OCI-M2 (cell line): Measurements from ENCODE around the gene TCF12.

Experiments used
- DNase-seq: peaks from one replicate; lab custom pipeline; 2025; ENCODE audit not compliant: unreplicated experiment; lab: John Stamatoyannopoulos, UW

The TCF12 gene

GRCh38 chr15:57044072-57044702 lies 125.7 kb downstream of the TCF12 start:
- DNase-seq: no peak

GRCh38 chr15:57044970-57045369 lies 126.5 kb downstream of the TCF12 start:
- DNase-seq: no peak

DNA sequence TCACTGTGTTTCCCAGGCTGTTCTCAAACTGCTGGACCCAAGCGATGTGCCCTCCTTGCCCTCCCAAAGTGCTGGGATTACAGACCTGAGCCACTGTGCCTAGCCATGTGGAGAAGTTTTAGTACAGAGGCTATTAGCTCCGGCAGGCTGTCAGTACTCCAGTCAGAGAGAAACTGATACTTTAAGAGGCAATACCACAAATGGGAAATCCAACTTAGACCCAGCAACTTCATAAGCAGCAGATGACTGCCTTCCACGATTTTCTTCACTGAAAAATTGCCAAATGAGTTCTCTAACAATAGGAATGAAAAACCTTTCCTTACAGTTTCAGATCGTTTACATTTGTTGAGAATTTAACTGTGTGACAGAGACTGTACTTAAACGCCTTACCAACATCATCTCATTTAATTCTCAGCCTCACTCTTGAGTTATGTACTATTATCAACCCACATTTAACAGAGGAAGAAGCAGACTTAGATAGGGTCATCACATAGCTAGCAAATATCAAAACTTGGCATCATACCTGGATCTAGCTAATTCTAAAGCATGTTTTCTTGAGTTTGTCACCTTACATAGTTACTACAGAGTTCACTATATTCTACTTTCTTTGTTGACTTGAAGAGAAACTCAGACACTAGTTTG lies 127.4 kb downstream of the TCF12 start:
- no peak for DNase-seq

DNA sequence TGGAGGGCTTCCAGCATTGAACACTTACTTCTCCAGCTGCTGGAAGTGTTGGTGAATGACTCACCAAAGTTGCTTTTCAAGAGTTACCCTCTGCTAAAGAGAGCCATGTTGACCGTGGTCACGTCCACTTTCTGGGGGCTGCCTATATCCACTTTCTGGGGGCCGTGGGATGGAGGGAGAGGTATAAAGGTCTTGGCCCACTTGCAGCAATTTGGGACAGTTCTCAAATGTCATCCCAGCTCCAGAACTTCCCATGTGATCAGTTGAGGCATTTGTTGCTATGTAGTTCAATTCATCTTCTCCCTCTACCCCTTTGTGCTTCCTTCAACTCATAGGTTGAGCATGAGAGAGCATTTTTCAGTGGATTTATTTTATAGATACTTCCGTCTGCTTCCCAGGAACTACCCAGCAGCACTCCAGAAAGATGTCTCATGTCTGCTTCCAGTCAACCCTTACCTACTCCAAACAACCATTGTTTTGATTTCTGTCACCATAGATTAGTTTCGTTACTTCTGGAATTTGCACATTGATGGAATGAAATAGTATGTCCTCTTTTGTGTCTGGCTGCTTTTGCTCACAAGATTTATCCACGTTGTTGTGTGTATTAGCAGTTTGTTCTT lies 130.6 kb downstream of the TCF12 start:
- DNase-seq: no peak

GRCh38 chr15:57053470-57053869 lies 135.0 kb downstream of the TCF12 start:
- DNase-seq: no peak

GRCh38 chr15:57054204-57054750 lies 135.8 kb downstream of the TCF12 start:
- DNase-seq: no peak

DNA sequence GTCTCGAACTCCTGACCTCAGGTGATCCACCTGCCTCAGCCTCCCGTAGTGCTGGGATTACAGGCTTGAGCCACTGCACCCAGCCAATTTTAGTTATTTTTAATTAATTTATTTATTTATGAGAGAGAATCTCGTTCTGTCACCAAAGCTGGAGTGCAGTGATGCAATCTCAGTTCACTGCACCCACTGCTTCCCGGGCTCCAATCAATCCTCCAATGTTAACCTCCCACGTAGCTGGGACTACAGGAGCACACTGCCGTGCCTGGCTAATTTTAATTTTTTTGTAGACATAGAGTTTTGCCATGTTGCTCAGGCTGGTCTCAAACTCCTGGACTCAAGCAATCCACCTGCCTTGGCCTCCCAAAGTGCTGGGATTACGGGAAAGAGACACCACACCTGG lies 137.9 kb downstream of the TCF12 start:
- no peak for DNase-seq

- no peak for DNase-seq
Observed at GRCh38 chr15:57057134-57057930, 138.9 kb downstream of the TCF12 start.

- no peak for DNase-seq
Observed at GRCh38 chr15:57059026-57059660, 140.7 kb downstream of the TCF12 start.

GRCh38 chr15:57060799-57061198 lies 142.4 kb downstream of the TCF12 start:
- DNase-seq: no peak

GRCh38 chr15:57061281-57061680 lies 142.8 kb downstream of the TCF12 start:
- no peak for DNase-seq

- no peak for DNase-seq
Observed at GRCh38 chr15:57061696-57062095, 143.3 kb downstream of the TCF12 start.

- DNase-seq: no peak
Observed at GRCh38 chr15:57064033-57064432, 145.6 kb downstream of the TCF12 start.

DNA sequence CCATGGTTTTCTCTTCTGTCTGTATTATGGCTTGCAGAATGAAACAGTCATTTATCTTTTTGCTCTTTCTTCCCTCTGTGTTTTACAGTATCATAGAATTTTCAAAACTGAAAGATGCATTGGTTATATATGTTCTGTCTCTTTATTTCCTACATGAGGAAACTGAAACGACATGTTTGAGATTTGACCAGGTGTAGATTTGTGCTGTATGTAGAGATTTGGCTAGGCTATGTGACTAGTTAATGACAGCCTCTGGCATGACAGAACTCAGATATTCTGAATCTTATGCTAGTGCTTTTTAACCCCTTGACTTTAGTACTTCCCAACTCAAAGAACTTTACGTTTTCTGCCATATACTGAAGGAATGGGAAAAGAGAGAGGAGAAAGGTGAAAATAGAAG lies 151.0 kb downstream of the TCF12 start:
- no peak for DNase-seq

- no peak for DNase-seq
Observed at GRCh38 chr15:57070674-57071073, 152.2 kb downstream of the TCF12 start.

- DNase-seq: no peak
Observed at GRCh38 chr15:57079446-57079845, 161.0 kb downstream of the TCF12 start.

GRCh38 chr15:57079931-57080620 lies 161.6 kb downstream of the TCF12 start:
- DNase-seq: no peak

- no peak for DNase-seq
Observed at GRCh38 chr15:57082054-57082728, 163.7 kb downstream of the TCF12 start.

DNA sequence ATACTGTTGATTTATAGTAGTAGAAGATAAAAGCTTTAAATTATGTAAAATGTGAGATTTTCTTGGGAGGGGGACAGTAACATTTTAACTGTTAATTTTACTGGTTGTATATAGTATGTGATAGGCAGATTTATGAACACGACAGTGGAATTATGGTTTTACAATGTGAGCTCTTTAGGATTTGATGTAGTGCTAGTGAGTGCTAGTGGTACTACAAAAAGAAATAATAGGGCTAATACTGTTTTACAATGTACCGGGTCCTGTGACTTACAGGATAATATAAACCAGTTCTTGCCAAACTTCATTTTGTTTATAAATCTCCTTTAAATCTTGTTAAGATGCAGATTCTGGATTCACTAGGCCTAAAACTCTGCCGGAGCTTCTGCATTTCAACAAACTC lies 165.7 kb downstream of the TCF12 start:
- DNase-seq: no peak

- no peak for DNase-seq
Observed at GRCh38 chr15:57085267-57085666, 166.8 kb downstream of the TCF12 start.
